ENCODE data around the gene SIGLEC8. TPM values are rescaled to one million over a fixed set of nuclear protein-coding genes. Genes with fewer than 3 reads are reported as not detected.

The SIGLEC8 gene
- total RNA-seq, 1 donor from 2014 or later: 0.72 TPM

DNA sequence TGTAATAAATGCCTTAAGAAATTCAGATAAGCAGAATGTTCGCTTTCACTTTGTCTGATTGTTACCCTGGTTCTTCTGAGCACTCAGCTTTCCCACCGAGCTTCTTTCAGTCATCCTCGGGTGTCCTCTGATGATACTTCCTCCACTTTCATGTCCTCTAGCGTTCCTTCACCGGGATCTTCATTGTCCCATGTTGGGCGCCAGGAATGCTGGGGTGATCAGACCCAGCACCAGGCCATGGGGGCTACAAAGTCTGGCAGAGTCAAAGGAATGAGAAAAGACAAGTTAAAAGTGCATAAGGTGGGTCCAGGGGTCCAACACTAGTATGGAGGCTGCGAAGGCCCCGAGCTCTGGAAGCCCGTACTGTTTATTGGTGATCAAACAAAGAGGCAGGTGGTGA, 56.1 kb downstream of the SIGLEC8 start:
- DNase-seq (ENCODE audit: low spot score): no peak

Other genes starting within 250 kb of the SIGLEC8 start
- 5.3 TPM for gene CD33, start 233.4 kb downstream of the SIGLEC8 start, total RNA-seq (ENCODE audit: insufficient read depth, low replicate concordance)
- not detected for gene SIGLECL1, start 207.4 kb downstream of the SIGLEC8 start, total RNA-seq (ENCODE audit: insufficient read depth, low replicate concordance)
- gene IGLON5, start 146.8 kb downstream of the SIGLEC8 start, total RNA-seq (ENCODE audit: insufficient read depth, low replicate concordance): 2.2 TPM
- gene VSIG10L, start 116.3 kb downstream of the SIGLEC8 start, total RNA-seq (ENCODE audit: insufficient read depth, low replicate concordance): 1.2 TPM
- 26.7 TPM for gene ETFB, start 92.1 kb downstream of the SIGLEC8 start, total RNA-seq (ENCODE audit: insufficient read depth, low replicate concordance)
- gene CLDND2, start 89.5 kb downstream of the SIGLEC8 start, total RNA-seq (ENCODE audit: insufficient read depth, low replicate concordance): not detected
- gene NKG7, start 85.8 kb downstream of the SIGLEC8 start, total RNA-seq (ENCODE audit: insufficient read depth, low replicate concordance): not detected
- gene LIM2, start 70.5 kb downstream of the SIGLEC8 start, total RNA-seq (ENCODE audit: insufficient read depth, low replicate concordance): not detected
- 2.4 TPM for gene C19orf84, start 67.9 kb downstream of the SIGLEC8 start, total RNA-seq (ENCODE audit: insufficient read depth, low replicate concordance)
- 5.1 TPM for gene SIGLEC10, start 40.8 kb downstream of the SIGLEC8 start, total RNA-seq (ENCODE audit: insufficient read depth, low replicate concordance)
- gene CEACAM18, start 20.1 kb upstream of the SIGLEC8 start, total RNA-seq (ENCODE audit: insufficient read depth, low replicate concordance): not detected
- gene SIGLEC12, start 43.3 kb upstream of the SIGLEC8 start, total RNA-seq (ENCODE audit: insufficient read depth, low replicate concordance): 5.3 TPM
- not detected for gene SIGLEC6, start 73.2 kb upstream of the SIGLEC8 start, total RNA-seq (ENCODE audit: insufficient read depth, low replicate concordance)
- gene ZNF175, start 112.8 kb upstream of the SIGLEC8 start, total RNA-seq (ENCODE audit: insufficient read depth, low replicate concordance): 17.3 TPM
- gene SIGLEC5, start 171.9 kb upstream of the SIGLEC8 start, total RNA-seq (ENCODE audit: insufficient read depth, low replicate concordance): not detected
- 3.6 TPM for gene SIGLEC14, start 188.4 kb upstream of the SIGLEC8 start, total RNA-seq (ENCODE audit: insufficient read depth, low replicate concordance)
- 27.9 TPM for gene SPACA6, start 234.9 kb upstream of the SIGLEC8 start, total RNA-seq (ENCODE audit: insufficient read depth, low replicate concordance)